ENCODE results near the gene PPARD.

Gene PPARD

GRCh38 chr6:35471836-35472345 is 129.5 kb downstream of the PPARD start:
- TF ChIP-seq CTCF (IDR thresholded peaks at IDR 0.05; ENCODE audit: low read length, missing control alignments), result no peak
- no peak overlapping the region for H3K4me3 ChIP-seq (replicated peaks; ENCODE audit: low read depth, low read length)
- no peak for DNase-seq (ENCODE audit: low read depth)

GRCh38 chr6:35473075-35473849 is 130.9 kb downstream of the PPARD start:
- no peak for TF ChIP-seq CTCF (IDR thresholded peaks at IDR 0.05; ENCODE audit: low read length, missing control alignments)
- DNase-seq (ENCODE audit: low read depth), result no peak
- no peak overlapping the region for H3K4me3 ChIP-seq (replicated peaks; ENCODE audit: low read depth, low read length)

- TF ChIP-seq CTCF (IDR thresholded peaks at IDR 0.05; ENCODE audit: low read length, missing control alignments), result no peak
- H3K4me3 ChIP-seq (replicated peaks; ENCODE audit: low read depth, low read length), result no peak overlapping the region
- DNase-seq (ENCODE audit: low read depth), result no peak
These were observed 131.4 kb downstream of the PPARD start for GRCh38 chr6:35473850-35474130.

GRCh38 chr6:35474131-35474941 is 132.0 kb downstream of the PPARD start:
- TF ChIP-seq CTCF (IDR thresholded peaks at IDR 0.05; ENCODE audit: low read length, missing control alignments), result no peak
- no peak for DNase-seq (ENCODE audit: low read depth)
- H3K4me3 ChIP-seq (replicated peaks; ENCODE audit: low read depth, low read length), result no peak overlapping the region

GRCh38 chr6:35474942-35475570 is 132.7 kb downstream of the PPARD start:
- no peak overlapping the region for H3K4me3 ChIP-seq (replicated peaks; ENCODE audit: low read depth, low read length)
- no peak for TF ChIP-seq CTCF (IDR thresholded peaks at IDR 0.05; ENCODE audit: low read length, missing control alignments)
- no peak for DNase-seq (ENCODE audit: low read depth)

- H3K4me3 ChIP-seq (replicated peaks; ENCODE audit: low read depth, low read length), result no peak overlapping the region
- TF ChIP-seq CTCF (IDR thresholded peaks at IDR 0.05; ENCODE audit: low read length, missing control alignments), result no peak
- no peak for DNase-seq (ENCODE audit: low read depth)
These were observed 133.2 kb downstream of the PPARD start for GRCh38 chr6:35475573-35475972.

All from fibroblast of pulmonary artery (primary cell).